Hepatocyte (in vitro differentiated cells): Measurements from ENCODE around the gene DPP9. TPM values are rescaled to one million over a fixed set of nuclear protein-coding genes. Genes with fewer than 3 reads are reported as not detected.

Experiments used
- DNase-seq: peaks from one replicate; pipeline ENCODE4 v3.0.0-alpha.2; 2016; ENCODE audit warnings: low spot score
- H2AFZ ChIP-seq: fragments of 200-600 bp; sonication (generic); 2 replicates; pipeline ENCODE4 v1.6.0; 2016; ENCODE audit warnings: antibody characterized with exemption, mild to moderate bottlenecking
- H3K27ac ChIP-seq: fragments of 200-600 bp; sonication (generic); 2 replicates; pipeline ENCODE4 v1.5.1; 2016; ENCODE audit warnings: mild to moderate bottlenecking
- H3K27me3 ChIP-seq: fragments of 200-600 bp; sonication (generic); 2 replicates; pipeline ENCODE4 v1.6.1; 2016
- H3K36me3 ChIP-seq: fragments of 200-600 bp; sonication (generic); replicated peaks from 2 replicates; pipeline ENCODE4 v1.5.1; 2016; ENCODE audit warnings: low read depth; ENCODE audit not compliant: insufficient read depth
- H3K4me1 ChIP-seq: fragments of 200-600 bp; sonication (generic); 2 replicates; pipeline ENCODE4 v1.5.1; 2016; ENCODE audit warnings: mild to moderate bottlenecking, moderate library complexity; ENCODE audit not compliant: insufficient read depth
- H3K4me2 ChIP-seq: fragments of 200-600 bp; sonication (generic); 2 replicates; pipeline ENCODE4 v1.6.0; 2016
- H3K4me3 ChIP-seq: fragments of 200-600 bp; sonication (generic); 2 replicates; pipeline ENCODE4 v1.5.1; 2016; ENCODE audit warnings: mild to moderate bottlenecking
- H3K79me2 ChIP-seq: fragments of 200-600 bp; sonication (generic); 2 replicates; pipeline ENCODE4 v1.6.0; 2017; ENCODE audit warnings: mild to moderate bottlenecking
- H3K9me2 ChIP-seq: fragments of 200-600 bp; sonication (generic); replicated peaks from 2 replicates; pipeline ENCODE4 v1.6.0; 2017; ENCODE audit warnings: mild to moderate bottlenecking; ENCODE audit not compliant: insufficient read depth
- H3K9me3 ChIP-seq: fragments of 200-600 bp; sonication (generic); 2 replicates; pipeline ENCODE4 v1.5.1; 2016; ENCODE audit warnings: low read depth, mild to moderate bottlenecking
- H4K20me1 ChIP-seq: fragments of 200-600 bp; sonication (generic); 2 replicates; pipeline ENCODE4 v1.6.0; 2016; ENCODE audit warnings: mild to moderate bottlenecking; ENCODE audit not compliant: insufficient read depth, poor library complexity, severe bottlenecking
- EZH2 ChIP-seq: fragments of 200-600 bp; sonication (generic); IDR thresholded peaks from 2 replicates; pipeline ENCODE4 v1.6.1; 2016; ENCODE audit warnings: antibody characterized with exemption, mild to moderate bottlenecking, borderline replicate concordance
- EZH2phosphoT487 ChIP-seq: fragments of 200-600 bp; sonication (generic); IDR thresholded peaks from one replicate; pipeline ENCODE4 v1.6.1; 2018; ENCODE audit warnings: antibody characterized with exemption, mild to moderate bottlenecking, low read depth, moderate library complexity; ENCODE audit not compliant: unreplicated experiment, severe bottlenecking
- WGBS: methylation state at CpG from one replicate; pipeline ENCODE4 v1.1.6; 2016; ENCODE audit warnings: low lambda C conversion rate; ENCODE audit errors: missing lambda C conversion rate; 5-methylcytosine and 5-hydroxymethylcytosine counted together
- polyA plus RNA-seq: library from polyadenylated mRNA; unstranded; fragments of >200 nt; fragmentation: Nextera tagmentation; extraction: Ambion mirVana; gene quantifications from 2 replicates; pipeline ENCODE4 v1.2.1, GENCODE V29; 2016
- total RNA-seq: library from RNA; depleted of rRNA; stranded (reverse); fragments of >200 nt; gene quantifications from 2 replicates; pipeline ENCODE4 v1.2.3, GENCODE V29; 2014
- TF ChIP-seq, protein P1 (sequence below): fragments of 200-600 bp; sonication (generic); IDR thresholded peaks from 2 replicates; pipeline ENCODE4 v1.5.1; 2016; ENCODE audit warnings: antibody characterized with exemption, mild to moderate bottlenecking; ENCODE audit not compliant: poor library complexity

Gene DPP9
- total and polyA plus RNA-seq, 2 experiments from 2014 or later, result 27.6 to 32.7 TPM

- 98% methylated on average over 20 of the region's 20 CpGs for WGBS
- Histone ChIP-seq H3K27ac (no peak overlapping the region), H3K4me2 (no peak overlapping the region)
Measured at GRCh38 chr19:4709440-4710280, 14.0 kb downstream of the DPP9 start.

GRCh38 chr19:4707956-4708650 lies 15.5 kb downstream of the DPP9 start:
- Histone ChIP-seq H3K4me3 (no peak overlapping the region), H4K20me1 (no peaks in the 10 kb centered on the region), H3K27ac (no peak overlapping the region), H3K9me3 (no peaks in the 10 kb centered on the region), H2AFZ (no peak overlapping the region), H3K9me2 (no peaks in the 10 kb centered on the region), H3K36me3 (no peaks in the 10 kb centered on the region), H3K4me1 (peaks cover 13% of the 10 kb centered on the region), H3K27me3 (no peaks in the 10 kb centered on the region), H3K4me2 (no peak overlapping the region), H3K79me2 (no peaks in the 10 kb centered on the region)
- WGBS, result 92% methylated on average over 10 of the region's 10 CpGs
- TF ChIP-seq EZH2phosphoT487, result no peak
- TF ChIP-seq, protein P1, sequence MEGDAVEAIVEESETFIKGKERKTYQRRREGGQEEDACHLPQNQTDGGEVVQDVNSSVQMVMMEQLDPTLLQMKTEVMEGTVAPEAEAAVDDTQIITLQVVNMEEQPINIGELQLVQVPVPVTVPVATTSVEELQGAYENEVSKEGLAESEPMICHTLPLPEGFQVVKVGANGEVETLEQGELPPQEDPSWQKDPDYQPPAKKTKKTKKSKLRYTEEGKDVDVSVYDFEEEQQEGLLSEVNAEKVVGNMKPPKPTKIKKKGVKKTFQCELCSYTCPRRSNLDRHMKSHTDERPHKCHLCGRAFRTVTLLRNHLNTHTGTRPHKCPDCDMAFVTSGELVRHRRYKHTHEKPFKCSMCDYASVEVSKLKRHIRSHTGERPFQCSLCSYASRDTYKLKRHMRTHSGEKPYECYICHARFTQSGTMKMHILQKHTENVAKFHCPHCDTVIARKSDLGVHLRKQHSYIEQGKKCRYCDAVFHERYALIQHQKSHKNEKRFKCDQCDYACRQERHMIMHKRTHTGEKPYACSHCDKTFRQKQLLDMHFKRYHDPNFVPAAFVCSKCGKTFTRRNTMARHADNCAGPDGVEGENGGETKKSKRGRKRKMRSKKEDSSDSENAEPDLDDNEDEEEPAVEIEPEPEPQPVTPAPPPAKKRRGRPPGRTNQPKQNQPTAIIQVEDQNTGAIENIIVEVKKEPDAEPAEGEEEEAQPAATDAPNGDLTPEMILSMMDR, result no peak
- TF ChIP-seq EZH2, result no peak
- no peak for DNase-seq

More at GRCh38 chr19:4709440-4710280, 14.0 kb downstream of the DPP9 start:
- TF ChIP-seq, protein P1, result no peak
- TF ChIP-seq EZH2phosphoT487 (no peak), EZH2 (no peak)
- H3K4me3 ChIP-seq, result no peak overlapping the region
- no peaks in the 10 kb centered on the region for H3K27me3 ChIP-seq
- H3K9me3 ChIP-seq, result no peaks in the 10 kb centered on the region
- no peak for DNase-seq
- no peaks in the 10 kb centered on the region for H3K9me2 ChIP-seq
- H4K20me1 ChIP-seq, result no peaks in the 10 kb centered on the region
- no peaks in the 10 kb centered on the region for H3K36me3 ChIP-seq
- no peak overlapping the region for H2AFZ ChIP-seq
- no peaks in the 10 kb centered on the region for H3K79me2 ChIP-seq
- peaks cover 13% of the 10 kb centered on the region for H3K4me1 ChIP-seq

DNA sequence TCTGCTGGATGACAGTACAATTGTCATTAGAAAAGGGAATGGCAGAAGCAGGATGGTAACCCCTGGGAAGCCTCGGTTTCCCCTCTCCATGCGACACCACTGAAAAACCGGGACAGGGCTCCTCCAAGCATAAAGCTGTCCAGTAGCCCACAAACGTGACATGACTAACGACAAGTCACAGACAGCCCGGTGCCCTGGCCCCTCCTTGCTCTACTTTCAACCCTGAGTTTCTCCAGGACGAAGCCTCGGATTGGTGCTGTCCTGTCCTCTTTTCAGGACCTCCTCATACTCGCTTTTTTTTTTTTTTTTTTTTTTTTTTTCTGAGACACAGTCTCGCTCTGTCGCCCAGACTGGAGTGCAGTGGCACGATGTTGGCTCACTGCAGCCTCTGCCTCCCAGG lies 16.3 kb downstream of the DPP9 start:
- Histone ChIP-seq H3K4me3 (no peak overlapping the region), H3K79me2 (no peaks in the 10 kb centered on the region), H3K9me3 (no peaks in the 10 kb centered on the region), H3K27ac (no peak overlapping the region), H4K20me1 (no peaks in the 10 kb centered on the region), H3K4me1 (peaks cover 13% of the 10 kb centered on the region), H3K9me2 (no peaks in the 10 kb centered on the region), H3K4me2 (no peak overlapping the region), H2AFZ (no peak overlapping the region), H3K27me3 (no peaks in the 10 kb centered on the region), H3K36me3 (no peaks in the 10 kb centered on the region)
- 91% methylated on average over 11 of the region's 12 CpGs for WGBS
- DNase-seq, result no peak
- no peak for TF ChIP-seq EZH2phosphoT487
- TF ChIP-seq EZH2, result no peak
- TF ChIP-seq, protein P1, result no peak
